ENCODE data around the gene HAPLN3.

The HAPLN3 gene

DNA sequence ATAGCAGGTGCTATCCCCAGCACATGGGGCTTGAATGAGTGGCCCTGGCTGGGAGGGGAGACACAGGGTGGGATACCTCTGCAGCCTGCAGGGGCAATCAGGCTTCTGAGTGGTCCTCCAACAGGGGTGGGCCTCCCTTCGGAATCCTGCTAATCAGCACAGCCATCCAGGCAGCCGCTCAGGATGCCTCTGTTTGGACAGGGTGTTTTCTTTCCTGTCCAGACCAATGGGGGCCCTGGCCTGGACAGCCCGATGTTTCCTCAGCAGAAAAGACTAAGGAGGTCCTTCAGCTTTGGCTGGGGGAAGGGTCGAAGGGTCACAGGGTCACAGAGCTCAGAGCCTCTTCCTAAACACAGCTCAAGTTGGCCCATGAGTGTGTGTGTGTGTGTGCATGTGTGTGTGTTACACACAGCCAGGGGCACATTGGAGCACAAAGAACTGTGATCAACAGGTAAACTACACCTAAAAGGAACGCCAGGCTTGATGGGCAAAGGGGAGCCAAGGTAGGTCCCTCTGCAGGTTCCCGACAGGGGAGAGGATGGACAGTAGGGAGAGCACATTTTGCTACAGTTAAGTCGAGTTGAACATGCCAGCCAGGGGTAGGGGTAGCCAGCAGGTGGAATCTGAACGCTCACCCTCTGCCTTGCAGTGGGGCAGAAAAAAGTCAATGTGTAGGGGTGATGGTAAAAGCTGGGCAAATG lies 1.1 kb upstream of the HAPLN3 start:
- DNase-seq (ENCODE audit: low spot score) = no peak
- in situ Hi-C loops (cut with MboI; ENCODE audit: low pct_unique_long_range_greater_than_20kb, low sequenced_read_pairs, unreplicated experiment) = loop anchor here (10.0 kb wide), 1 partner anchor 128 kb away; no protein-coding TSS in a partner anchor
- TF ChIP-seq CTCF (IDR thresholded peaks at IDR 0.05; ENCODE audit: extremely low read depth, insufficient read depth, missing control alignments) = no peak

GRCh38 chr15:88894348-88894818 lies 961 bp downstream of the HAPLN3 start:
- in situ Hi-C loops (cut with MboI; ENCODE audit: low pct_unique_long_range_greater_than_20kb, low sequenced_read_pairs, unreplicated experiment) = loop anchor here (10.0 kb wide), 1 partner anchor 130 kb away; no protein-coding TSS in a partner anchor
- peak; percentile 68 for TF ChIP-seq CTCF (IDR thresholded peaks at IDR 0.05; ENCODE audit: extremely low read depth, insufficient read depth, missing control alignments)
- DNase-seq (ENCODE audit: low spot score) = peak; percentile 82

DNA sequence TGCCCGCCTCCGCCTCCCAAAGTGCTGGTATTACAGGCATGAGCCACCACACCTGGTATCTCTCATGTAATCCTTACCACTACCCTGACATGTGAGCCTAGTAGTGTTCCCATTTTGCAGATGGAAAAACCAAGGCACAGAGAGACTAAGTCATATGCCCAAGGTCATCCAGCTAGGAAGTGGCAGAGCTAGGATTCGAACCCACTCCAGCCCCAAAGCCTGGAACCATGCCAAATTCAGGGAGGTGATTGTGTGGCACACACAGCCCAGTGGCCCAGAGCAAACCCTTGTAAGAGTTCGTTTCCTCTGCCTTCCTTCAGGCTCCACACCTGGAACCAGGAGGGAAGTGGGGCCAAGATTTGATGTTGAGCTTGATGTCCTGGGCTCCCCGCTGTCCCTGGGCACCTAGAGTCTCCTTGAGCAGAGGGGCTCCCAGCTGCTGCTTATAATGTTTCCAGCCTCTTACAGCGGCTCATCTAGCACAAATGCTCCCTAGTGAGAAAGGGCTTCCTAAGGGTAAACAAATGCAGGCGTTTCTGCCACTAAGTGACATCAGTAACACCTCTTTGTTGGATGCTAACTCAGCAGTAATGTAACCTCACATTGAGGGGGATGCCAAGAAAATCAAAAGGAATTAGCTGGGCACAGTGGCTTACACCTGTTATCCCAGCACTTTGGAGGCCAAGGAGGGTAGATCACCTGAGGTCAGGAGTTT lies 3.6 kb downstream of the HAPLN3 start:
- no peak for TF ChIP-seq CTCF (IDR thresholded peaks at IDR 0.05; ENCODE audit: extremely low read depth, insufficient read depth, missing control alignments)
- DNase-seq (ENCODE audit: low spot score) = no peak
- in situ Hi-C loops (cut with MboI; ENCODE audit: low pct_unique_long_range_greater_than_20kb, low sequenced_read_pairs, unreplicated experiment) = loop anchor here (10.0 kb wide), 1 partner anchor 133 kb away; no protein-coding TSS in a partner anchor

DNA sequence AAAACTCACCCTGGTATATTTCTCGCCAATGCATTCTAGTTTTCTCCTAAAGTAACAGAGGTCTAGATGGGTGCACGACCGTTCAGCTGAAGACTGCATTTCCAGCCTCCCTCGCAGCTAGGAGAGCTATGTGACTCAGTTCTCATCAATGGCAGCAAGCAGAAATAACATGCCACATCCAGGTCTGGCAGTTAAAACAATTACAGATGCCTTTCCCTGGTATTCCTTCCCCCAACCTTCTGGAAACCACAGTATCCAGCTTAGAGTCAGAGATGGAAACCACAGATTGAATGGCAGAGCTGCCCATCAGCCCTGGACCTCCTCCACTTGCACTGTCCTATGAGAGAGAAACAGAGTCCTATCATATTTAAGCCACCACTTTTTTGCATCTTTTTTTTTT lies 4.8 kb downstream of the HAPLN3 start:
- in situ Hi-C loops (cut with MboI; ENCODE audit: low pct_unique_long_range_greater_than_20kb, low sequenced_read_pairs, unreplicated experiment) = loop anchor here (10.0 kb wide), 1 partner anchor 134 kb away; no protein-coding TSS in a partner anchor
- TF ChIP-seq CTCF (IDR thresholded peaks at IDR 0.05; ENCODE audit: extremely low read depth, insufficient read depth, missing control alignments) = no peak

GRCh38 chr15:88888719-88889118 lies 6.6 kb downstream of the HAPLN3 start:
- in situ Hi-C loops (cut with MboI; ENCODE audit: low pct_unique_long_range_greater_than_20kb, low sequenced_read_pairs, unreplicated experiment) = no loop called here
- DNase-seq (ENCODE audit: low spot score) = no peak
- no peak for TF ChIP-seq CTCF (IDR thresholded peaks at IDR 0.05; ENCODE audit: extremely low read depth, insufficient read depth, missing control alignments)

More for the DNA sequence above, 4.8 kb downstream of the HAPLN3 start:
- DNase-seq (ENCODE audit: low spot score) = no peak

GRCh38 chr15:88887068-88887580 lies 8.2 kb downstream of the HAPLN3 start:
- DNase-seq (ENCODE audit: low spot score) = no peak
- in situ Hi-C loops (cut with MboI; ENCODE audit: low pct_unique_long_range_greater_than_20kb, low sequenced_read_pairs, unreplicated experiment) = no loop called here
- no peak for TF ChIP-seq CTCF (IDR thresholded peaks at IDR 0.05; ENCODE audit: extremely low read depth, insufficient read depth, missing control alignments)

Measured in GM13977 (cell line).